SIG-M5 (cell line): Measurements from ENCODE around the gene SCN5A.

ENCODE experiments used
- DNase-seq: peaks from one replicate; lab custom pipeline; 2025; lab: John Stamatoyannopoulos, UW

SCN5A gene

DNA sequence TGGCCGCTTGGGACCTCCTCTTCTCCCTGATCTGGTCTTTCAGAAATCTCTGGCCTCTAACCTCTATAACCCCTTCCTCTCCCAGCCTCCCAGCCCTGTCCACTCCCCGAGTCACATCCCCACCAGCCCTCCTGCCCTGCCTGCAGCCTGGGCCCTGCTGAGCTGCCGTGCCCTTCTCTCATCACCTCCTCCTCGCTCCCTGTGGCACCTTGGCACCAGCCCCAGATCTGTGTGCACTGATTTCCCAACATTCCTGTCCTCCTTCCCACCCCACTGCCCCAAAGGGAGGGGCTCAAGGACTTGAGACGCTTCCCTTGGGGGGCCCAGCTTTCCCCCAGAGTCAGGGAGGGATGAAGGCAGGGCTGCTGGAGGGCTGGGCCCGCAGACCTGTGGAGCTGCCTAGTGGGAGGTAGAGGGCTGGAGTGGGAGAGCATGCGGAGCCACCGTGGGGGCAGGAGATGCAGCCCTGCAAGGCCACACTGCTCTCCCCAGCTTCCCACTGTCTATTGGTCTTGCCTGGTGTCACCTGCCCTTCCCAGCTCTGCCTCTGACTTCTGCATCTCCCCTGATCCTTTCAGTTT, 110.6 kb downstream of the SCN5A start:
- no peak for DNase-seq

GRCh38 chr3:38536671-38537070, 112.8 kb downstream of the SCN5A start:
- DNase-seq: no peak

DNA sequence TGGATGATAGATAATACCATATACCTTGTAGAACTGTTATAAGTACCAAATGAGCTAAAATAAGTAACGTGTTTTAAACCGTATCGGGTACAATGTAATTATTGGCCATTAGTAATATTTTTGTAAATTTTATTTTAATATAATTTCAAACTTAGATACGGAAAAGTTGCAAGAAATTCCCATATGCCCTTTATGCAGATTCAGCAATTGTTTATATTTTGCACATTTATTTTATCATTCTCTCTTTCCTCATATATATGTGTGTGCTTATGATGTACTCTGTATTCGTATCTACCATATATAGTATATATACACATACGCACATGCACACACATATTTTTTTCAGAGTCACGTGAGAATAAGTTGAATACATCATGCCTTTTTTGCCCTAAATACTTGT, 114.9 kb downstream of the SCN5A start:
- no peak for DNase-seq

DNA sequence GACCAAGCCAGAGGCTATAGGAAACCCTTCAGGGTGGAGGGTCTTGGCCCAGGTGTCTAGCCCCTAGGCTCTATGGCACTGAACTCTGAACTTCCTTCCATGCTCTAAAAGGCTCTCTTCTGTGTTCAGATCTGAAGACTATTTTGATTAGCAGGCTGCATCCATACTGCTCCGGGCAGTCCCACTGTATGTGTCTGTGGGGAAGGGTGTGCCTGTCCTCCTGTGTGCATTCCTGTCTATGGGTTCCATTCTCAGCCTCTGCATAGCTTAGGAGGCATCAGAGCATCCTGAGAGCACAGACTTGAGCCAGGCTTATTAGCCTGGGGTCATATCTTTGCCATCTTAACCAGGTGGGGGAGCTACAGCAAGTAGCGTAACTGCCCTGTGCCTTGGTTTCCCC, 115.3 kb downstream of the SCN5A start:
- DNase-seq: no peak

DNA sequence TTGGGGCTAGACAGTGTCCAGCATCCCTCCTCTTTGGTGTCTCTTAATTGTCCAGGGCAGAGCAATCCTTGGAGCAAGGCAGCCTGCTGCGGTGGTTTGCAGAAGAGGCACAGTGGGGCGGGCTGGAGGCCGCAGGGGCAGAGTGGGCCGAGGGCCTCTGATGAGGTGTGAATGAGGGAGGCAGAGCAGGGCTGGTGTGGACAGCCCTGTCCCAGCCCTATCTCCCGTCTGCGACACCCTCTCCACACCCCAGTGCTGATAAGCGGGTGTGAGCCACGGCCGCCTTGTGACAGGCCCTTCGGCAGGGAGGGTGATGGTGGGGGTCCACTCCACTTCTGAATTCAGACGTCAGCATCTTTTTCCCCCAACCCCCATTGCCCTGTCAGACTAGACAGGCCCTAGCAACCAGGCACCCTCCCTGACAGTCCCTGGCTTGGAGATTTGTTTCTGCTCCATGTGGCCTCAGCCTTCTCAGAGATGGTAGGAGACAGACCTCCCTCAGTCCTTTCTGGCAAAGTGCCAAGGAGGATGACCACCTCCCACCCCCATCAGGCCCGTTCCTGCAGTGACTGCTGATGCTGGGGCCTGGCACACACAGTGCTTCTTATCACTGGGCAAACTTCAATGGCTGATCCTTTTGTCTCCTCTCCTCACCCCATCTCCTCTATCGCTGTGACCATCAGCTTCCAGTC, 116.1 kb downstream of the SCN5A start:
- no peak for DNase-seq

GRCh38 chr3:38532529-38532928, 117.0 kb downstream of the SCN5A start:
- no peak for DNase-seq

GRCh38 chr3:38528457-38528856, 121.0 kb downstream of the SCN5A start:
- DNase-seq: no peak

- DNase-seq: no peak
Observed at GRCh38 chr3:38526792-38527191, 122.7 kb downstream of the SCN5A start.

DNA sequence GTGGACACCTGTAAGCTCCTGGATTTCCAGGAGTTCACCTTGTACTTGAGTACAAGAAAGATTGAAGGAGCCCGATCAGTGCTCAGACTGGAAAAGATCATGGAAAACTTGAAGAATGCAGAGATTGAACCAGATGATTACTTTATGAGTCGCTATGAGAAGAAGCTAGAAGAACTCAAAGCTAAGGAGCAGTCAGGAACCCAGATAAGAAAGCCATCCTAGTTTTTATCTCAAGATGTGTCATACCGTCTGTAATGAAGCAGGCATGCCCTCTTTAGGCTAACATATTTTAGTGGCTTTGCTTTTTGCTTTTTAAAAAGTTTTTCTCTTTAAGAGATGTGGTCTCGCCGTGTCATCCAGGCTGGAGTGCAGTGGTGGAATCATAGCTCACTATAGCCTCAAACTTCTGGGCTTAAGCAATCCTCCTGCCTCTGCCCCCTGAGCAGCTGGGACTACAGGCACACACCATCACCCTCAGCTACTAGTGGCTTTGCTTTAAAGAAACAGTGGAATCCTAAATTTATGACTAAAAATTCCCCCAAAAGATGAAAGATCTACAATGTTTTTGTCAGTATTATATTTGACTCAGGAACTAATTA, 125.2 kb downstream of the SCN5A start:
- no peak for DNase-seq

DNA sequence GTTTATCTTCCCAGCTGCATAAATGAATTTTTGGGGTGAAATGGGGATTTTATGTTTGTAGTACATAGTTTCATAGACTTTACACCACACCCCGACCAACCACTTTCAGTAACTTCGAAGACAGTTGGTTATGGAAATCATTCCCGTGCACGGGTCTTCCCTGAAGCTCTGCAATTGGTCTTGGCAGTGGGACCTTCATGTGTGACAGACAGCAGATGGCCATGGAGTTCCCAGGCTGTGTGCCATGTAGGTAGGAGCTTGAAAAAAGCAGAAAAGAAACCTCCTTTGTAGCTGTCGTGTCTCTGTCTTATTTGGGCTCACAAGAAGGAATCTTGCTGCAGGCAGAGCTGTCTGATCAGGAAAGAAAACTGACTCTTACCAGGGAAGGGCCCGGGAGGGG, 127.5 kb downstream of the SCN5A start:
- DNase-seq: no peak

GRCh38 chr3:38521391-38521987, 128.0 kb downstream of the SCN5A start:
- no peak for DNase-seq

GRCh38 chr3:38519651-38520050, 129.8 kb downstream of the SCN5A start:
- no peak for DNase-seq

- no peak for DNase-seq
Observed at GRCh38 chr3:38519000-38519399, 130.5 kb downstream of the SCN5A start.

- no peak for DNase-seq
Observed at GRCh38 chr3:38516669-38517068, 132.8 kb downstream of the SCN5A start.

GRCh38 chr3:38515367-38515766, 134.1 kb downstream of the SCN5A start:
- no peak for DNase-seq

GRCh38 chr3:38511546-38511945, 137.9 kb downstream of the SCN5A start:
- DNase-seq: no peak

DNA sequence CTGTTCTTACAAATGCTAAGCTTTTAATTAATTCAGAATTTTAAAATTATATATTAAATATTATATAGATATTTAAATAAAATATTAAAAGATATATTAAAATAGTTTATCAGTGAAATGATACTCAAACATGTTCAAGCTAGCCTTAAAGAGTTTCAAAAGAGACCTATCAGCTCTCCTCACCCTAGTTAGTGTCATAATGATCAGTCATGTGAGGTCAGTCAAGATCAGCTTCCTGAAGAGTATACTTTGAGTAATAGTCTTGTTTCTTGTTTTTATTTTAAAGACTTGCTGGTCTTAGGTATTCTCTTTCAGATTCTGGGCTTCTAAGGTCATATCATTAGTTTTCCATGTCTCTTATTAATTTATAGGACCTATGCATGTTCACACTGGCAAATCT, 138.9 kb downstream of the SCN5A start:
- DNase-seq: no peak

DNA sequence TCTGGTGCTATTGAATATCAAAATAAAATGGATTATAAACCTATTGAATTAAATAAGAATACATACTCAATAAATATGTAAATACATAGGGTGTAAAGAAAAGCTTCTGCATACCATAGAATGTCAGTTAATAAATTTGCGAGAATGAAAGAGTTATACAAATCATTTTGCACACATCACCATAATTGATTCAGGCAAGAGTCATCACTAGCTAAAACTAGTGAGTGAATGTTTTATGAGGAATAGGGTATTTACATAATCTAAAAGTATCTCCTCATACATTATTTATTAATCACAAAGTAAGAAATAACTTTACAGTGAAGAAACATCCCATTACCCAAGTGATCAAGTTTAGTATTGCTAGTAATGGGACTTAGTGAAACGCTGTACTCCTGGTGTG, 139.8 kb downstream of the SCN5A start:
- no peak for DNase-seq

GRCh38 chr3:38507120-38507519, 142.4 kb downstream of the SCN5A start:
- no peak for DNase-seq

- DNase-seq: no peak
Observed at GRCh38 chr3:38500688-38501417, 148.6 kb downstream of the SCN5A start.
